SK-N-MC (cell line): Measurements from ENCODE around the gene ZC3H13.

Source experiments
- EZH2 ChIP-seq: fragments of 200-600 bp; sonication (generic); IDR thresholded peaks from one replicate; pipeline ENCODE4 v1.6.1; 2017; ENCODE audit warnings: antibody characterized with exemption
- POLR2AphosphoS5 ChIP-seq: IDR thresholded peaks from 2 replicates; pipeline ENCODE4 v1.6.1; 2012; ENCODE audit warnings: mild to moderate bottlenecking, low read depth, low read length, borderline replicate concordance

DNA sequence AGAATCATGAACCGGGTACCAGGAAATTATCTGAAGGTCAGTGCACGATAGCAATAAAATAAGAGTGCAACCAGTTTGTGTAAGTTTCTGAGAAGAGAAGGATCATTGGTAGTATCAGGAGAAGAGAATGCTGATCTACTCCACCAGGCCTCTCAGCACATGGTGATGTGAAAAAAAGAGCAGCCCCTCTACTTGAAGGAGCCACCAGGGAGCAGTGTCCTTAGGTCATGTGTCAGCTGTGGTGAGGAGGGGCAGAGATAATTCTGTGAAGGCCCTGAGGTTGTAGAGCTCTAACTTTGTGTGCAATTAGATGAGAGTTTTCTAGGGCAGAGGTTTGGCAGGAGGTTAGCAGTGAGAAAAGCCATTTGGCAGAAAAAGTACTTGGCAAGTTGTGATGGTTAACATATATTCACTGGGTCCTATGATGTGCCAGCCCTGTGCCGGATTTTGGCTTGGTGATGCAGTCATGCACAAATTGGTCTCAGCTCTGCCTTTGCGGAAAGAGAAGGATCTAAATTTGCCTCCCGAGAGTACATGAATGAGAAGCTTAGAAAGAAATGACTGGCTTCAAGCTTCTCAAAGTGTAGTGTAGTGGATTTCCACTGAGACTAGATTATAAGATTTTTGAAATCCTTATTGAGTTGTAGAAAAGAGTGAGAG, 19.2 kb upstream of the ZC3H13 start:
- TF ChIP-seq EZH2 (no peak), POLR2AphosphoS5 (no peak)
